HEK293 (cell line): ENCODE data around the gene HAUS6.

ENCODE experiments used
- CTCF ChIA-PET: fragments of 350-600 bp; formaldehyde crosslinking; extraction: SDS; loops from one replicate; lab custom pipeline; 2021; ENCODE audit warnings: antibody characterized with exemption; lab: Yijun Ruan, JAX
- POLR2A ChIA-PET: fragments of 300-600 bp; formaldehyde crosslinking; extraction: SDS; loops from one replicate; lab custom pipeline; 2020; ENCODE audit warnings: antibody characterized with exemption, inconsistent platforms; lab: Yijun Ruan, JAX
- H3K27ac ChIP-seq: fragments of 200-500 bp; sonication (Bioruptor generic); 2 replicates; pipeline ENCODE4 v1.5.1; 2014; ENCODE audit warnings: low read depth, low read length, control low read depth, inconsistent platforms; ENCODE audit errors: extremely low read depth
- H3K36me3 ChIP-seq, 2 experiments: fragments of 200-500 bp in 1 of 2; sonication (Bioruptor generic) in 1 of 2; 1 replicate in 1 of 2; 2 replicates in 1 of 2; pipeline ENCODE4 v1.5.1; 2014 to 2017; ENCODE audit warnings: inconsistent platforms in 2 of 2, low read length in 2 of 2; ENCODE audit not compliant: control insufficient read depth in 2 of 2, insufficient read depth in 1 of 2
- H3K4me1 ChIP-seq: fragments of 200-500 bp; sonication (Bioruptor generic); 2 replicates; pipeline ENCODE4 v1.5.1; 2014; ENCODE audit warnings: mild to moderate bottlenecking, low read length, inconsistent platforms; ENCODE audit not compliant: control insufficient read depth, insufficient read depth
- H3K4me3 ChIP-seq: 2 replicates; pipeline ENCODE4 v1.5.1; 2011; ENCODE audit warnings: low read depth, mild to moderate bottlenecking, control low read depth, low read length, moderate library complexity
- H3K9me3 ChIP-seq: fragments of 200-500 bp; sonication (Bioruptor generic); 2 replicates; pipeline ENCODE4 v1.5.1; 2014; ENCODE audit warnings: low read depth, low read length, inconsistent platforms; ENCODE audit not compliant: control insufficient read depth, insufficient read depth
- GLI4 ChIP-seq: fragments of 450-650 bp; formaldehyde crosslinking; IDR thresholded peaks from 2 replicates; pipeline ENCODE4 v1.5.1; 2016; ENCODE audit warnings: missing biosample characterization, missing genetic modification characterization
- MYNN ChIP-seq: fragments of 450-650 bp; formaldehyde crosslinking; IDR thresholded peaks from 2 replicates; pipeline ENCODE4 v1.5.1; 2016; ENCODE audit warnings: missing biosample characterization, missing genetic modification characterization, borderline replicate concordance
- OSR2 ChIP-seq: fragments of 450-650 bp; formaldehyde crosslinking; IDR thresholded peaks from 2 replicates; pipeline ENCODE4 v1.5.1; 2016; ENCODE audit warnings: missing biosample characterization, missing genetic modification characterization
- PBX3 ChIP-seq: sonication (generic); formaldehyde crosslinking; IDR thresholded peaks from 2 replicates; pipeline ENCODE4 v1.8.1; 2022; ENCODE audit warnings: mild to moderate bottlenecking, moderate library complexity, missing genetic modification reagents
- ZBTB1 ChIP-seq: fragments of 450-650 bp; formaldehyde crosslinking; IDR thresholded peaks from 2 replicates; pipeline ENCODE4 v1.5.1; 2016; ENCODE audit warnings: missing biosample characterization, missing genetic modification characterization
- ZBTB20 ChIP-seq: fragments of 450-650 bp; formaldehyde crosslinking; IDR thresholded peaks from 2 replicates; pipeline ENCODE4 v1.5.1; 2016; ENCODE audit warnings: missing biosample characterization, missing genetic modification characterization
- ZBTB21 ChIP-seq: fragments of 450-650 bp; formaldehyde crosslinking; IDR thresholded peaks from 2 replicates; pipeline ENCODE4 v1.5.1; 2017; ENCODE audit warnings: missing biosample characterization, missing genetic modification characterization
- ZBTB26 ChIP-seq: fragments of 450-650 bp; formaldehyde crosslinking; optimal IDR thresholded peaks from 2 replicates; pipeline ENCODE3; 2016; ENCODE audit warnings: missing biosample characterization, mild to moderate bottlenecking, missing genetic modification characterization
- ZNF132 ChIP-seq: fragments of 450-650 bp; formaldehyde crosslinking; IDR thresholded peaks from 2 replicates; pipeline ENCODE4 v1.5.1; 2017; ENCODE audit warnings: missing biosample characterization, missing genetic modification characterization, borderline replicate concordance
- ZNF16 ChIP-seq: fragments of 450-650 bp; formaldehyde crosslinking; IDR thresholded peaks from 2 replicates; pipeline ENCODE4 v1.5.1; 2016; ENCODE audit warnings: low read depth, missing biosample characterization, missing genetic modification characterization
- ZNF239 ChIP-seq: fragments of 450-650 bp; formaldehyde crosslinking; IDR thresholded peaks from 2 replicates; pipeline ENCODE4 v1.5.1; 2016; ENCODE audit warnings: missing biosample characterization, missing genetic modification characterization
- ZNF292 ChIP-seq: fragments of 450-650 bp; formaldehyde crosslinking; IDR thresholded peaks from 2 replicates; pipeline ENCODE4 v1.5.1; 2016; ENCODE audit warnings: low read depth, missing biosample characterization, missing genetic modification characterization, borderline replicate concordance
- ZNF37A ChIP-seq: fragments of 450-650 bp; IDR thresholded peaks from 2 replicates; pipeline ENCODE4 v1.5.1; 2018; ENCODE audit warnings: missing biosample characterization, missing genetic modification characterization
- ZNF398 ChIP-seq: fragments of 450-650 bp; formaldehyde crosslinking; IDR thresholded peaks from 2 replicates; pipeline ENCODE4 v1.5.1; 2017; ENCODE audit warnings: missing biosample characterization, missing genetic modification characterization
- ZNF521 ChIP-seq: fragments of 450-650 bp; formaldehyde crosslinking; IDR thresholded peaks from 2 replicates; pipeline ENCODE4 v1.5.1; 2017; ENCODE audit warnings: missing biosample characterization, mild to moderate bottlenecking, missing genetic modification characterization
- ZNF530 ChIP-seq: fragments of 450-650 bp; formaldehyde crosslinking; IDR thresholded peaks from 2 replicates; pipeline ENCODE4 v1.5.1; 2016; ENCODE audit warnings: low read depth, missing biosample characterization, missing genetic modification characterization
- ZNF561 ChIP-seq: fragments of 450-650 bp; IDR thresholded peaks from 2 replicates; pipeline ENCODE4 v1.5.1; 2018; ENCODE audit warnings: missing biosample characterization, missing genetic modification characterization, borderline replicate concordance
- ZNF626 ChIP-seq: fragments of 450-650 bp; sonication (Bioruptor Pico); formaldehyde crosslinking; IDR thresholded peaks from 2 replicates; pipeline ENCODE4 v1.5.1; 2018; ENCODE audit warnings: missing biosample characterization, missing genetic modification characterization, inconsistent platforms
- ZNF837 ChIP-seq: fragments of 450-650 bp; formaldehyde crosslinking; IDR thresholded peaks from 2 replicates; pipeline ENCODE4 v1.5.1; 2016; ENCODE audit warnings: missing biosample characterization, missing genetic modification characterization
- TF ChIP-seq, protein P1 (sequence below): fragments of 450-650 bp; formaldehyde crosslinking; conservative IDR thresholded peaks from 2 replicates; pipeline ENCODE4 v1.5.1; 2016; ENCODE audit warnings: low read depth, missing biosample characterization, missing genetic modification characterization
- TF ChIP-seq, protein P2 (sequence below): fragments of 450-650 bp; formaldehyde crosslinking; IDR thresholded peaks from 2 replicates; pipeline ENCODE4 v1.5.1; 2016; ENCODE audit warnings: missing biosample characterization, missing genetic modification characterization, borderline replicate concordance

The HAUS6 gene

GRCh38 chr9:19136129-19136528 lies 33.4 kb upstream of the HAUS6 start (continued):
- TF ChIP-seq, protein P1, sequence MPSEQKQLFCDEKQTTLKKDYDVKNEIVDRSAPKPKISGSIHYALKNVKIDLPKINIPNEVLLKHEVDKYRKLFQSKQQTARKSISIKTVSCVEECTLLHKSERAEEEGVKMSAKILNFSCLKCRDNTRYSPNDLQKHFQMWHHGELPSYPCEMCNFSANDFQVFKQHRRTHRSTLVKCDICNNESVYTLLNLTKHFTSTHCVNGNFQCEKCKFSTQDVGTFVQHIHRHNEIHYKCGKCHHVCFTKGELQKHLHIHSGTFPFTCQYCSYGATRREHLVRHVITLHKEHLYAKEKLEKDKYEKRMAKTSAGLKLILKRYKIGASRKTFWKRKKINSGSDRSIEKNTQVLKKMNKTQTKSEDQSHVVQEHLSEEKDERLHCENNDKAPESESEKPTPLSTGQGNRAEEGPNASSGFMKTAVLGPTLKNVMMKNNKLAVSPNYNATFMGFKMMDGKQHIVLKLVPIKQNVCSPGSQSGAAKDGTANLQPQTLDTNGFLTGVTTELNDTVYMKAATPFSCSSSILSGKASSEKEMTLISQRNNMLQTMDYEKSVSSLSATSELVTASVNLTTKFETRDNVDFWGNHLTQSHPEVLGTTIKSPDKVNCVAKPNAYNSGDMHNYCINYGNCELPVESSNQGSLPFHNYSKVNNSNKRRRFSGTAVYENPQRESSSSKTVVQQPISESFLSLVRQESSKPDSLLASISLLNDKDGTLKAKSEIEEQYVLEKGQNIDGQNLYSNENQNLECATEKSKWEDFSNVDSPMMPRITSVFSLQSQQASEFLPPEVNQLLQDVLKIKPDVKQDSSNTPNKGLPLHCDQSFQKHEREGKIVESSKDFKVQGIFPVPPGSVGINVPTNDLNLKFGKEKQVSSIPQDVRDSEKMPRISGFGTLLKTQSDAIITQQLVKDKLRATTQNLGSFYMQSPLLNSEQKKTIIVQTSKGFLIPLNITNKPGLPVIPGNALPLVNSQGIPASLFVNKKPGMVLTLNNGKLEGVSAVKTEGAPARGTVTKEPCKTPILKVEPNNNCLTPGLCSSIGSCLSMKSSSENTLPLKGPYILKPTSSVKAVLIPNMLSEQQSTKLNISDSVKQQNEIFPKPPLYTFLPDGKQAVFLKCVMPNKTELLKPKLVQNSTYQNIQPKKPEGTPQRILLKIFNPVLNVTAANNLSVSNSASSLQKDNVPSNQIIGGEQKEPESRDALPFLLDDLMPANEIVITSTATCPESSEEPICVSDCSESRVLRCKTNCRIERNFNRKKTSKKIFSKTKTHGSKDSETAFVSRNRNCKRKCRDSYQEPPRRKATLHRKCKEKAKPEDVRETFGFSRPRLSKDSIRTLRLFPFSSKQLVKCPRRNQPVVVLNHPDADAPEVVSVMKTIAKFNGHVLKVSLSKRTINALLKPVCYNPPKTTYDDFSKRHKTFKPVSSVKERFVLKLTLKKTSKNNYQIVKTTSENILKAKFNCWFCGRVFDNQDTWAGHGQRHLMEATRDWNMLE (tag by site-specific recombination): no peak
- TF ChIP-seq ZBTB20: no peak
- TF ChIP-seq, protein P2, sequence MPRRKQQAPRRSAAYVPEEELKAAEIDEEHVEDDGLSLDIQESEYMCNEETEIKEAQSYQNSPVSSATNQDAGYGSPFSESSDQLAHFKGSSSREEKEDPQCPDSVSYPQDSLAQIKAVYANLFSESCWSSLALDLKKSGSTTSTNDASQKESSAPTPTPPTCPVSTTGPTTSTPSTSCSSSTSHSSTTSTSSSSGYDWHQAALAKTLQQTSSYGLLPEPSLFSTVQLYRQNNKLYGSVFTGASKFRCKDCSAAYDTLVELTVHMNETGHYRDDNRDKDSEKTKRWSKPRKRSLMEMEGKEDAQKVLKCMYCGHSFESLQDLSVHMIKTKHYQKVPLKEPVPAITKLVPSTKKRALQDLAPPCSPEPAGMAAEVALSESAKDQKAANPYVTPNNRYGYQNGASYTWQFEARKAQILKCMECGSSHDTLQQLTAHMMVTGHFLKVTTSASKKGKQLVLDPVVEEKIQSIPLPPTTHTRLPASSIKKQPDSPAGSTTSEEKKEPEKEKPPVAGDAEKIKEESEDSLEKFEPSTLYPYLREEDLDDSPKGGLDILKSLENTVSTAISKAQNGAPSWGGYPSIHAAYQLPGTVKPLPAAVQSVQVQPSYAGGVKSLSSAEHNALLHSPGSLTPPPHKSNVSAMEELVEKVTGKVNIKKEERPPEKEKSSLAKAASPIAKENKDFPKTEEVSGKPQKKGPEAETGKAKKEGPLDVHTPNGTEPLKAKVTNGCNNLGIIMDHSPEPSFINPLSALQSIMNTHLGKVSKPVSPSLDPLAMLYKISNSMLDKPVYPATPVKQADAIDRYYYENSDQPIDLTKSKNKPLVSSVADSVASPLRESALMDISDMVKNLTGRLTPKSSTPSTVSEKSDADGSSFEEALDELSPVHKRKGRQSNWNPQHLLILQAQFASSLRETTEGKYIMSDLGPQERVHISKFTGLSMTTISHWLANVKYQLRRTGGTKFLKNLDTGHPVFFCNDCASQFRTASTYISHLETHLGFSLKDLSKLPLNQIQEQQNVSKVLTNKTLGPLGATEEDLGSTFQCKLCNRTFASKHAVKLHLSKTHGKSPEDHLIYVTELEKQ (tag by site-specific recombination): no peak
- TF ChIP-seq ZNF239 (tag by site-specific recombination): no peak
- no peak for TF ChIP-seq ZNF37A (tag by site-specific recombination)

DNA sequence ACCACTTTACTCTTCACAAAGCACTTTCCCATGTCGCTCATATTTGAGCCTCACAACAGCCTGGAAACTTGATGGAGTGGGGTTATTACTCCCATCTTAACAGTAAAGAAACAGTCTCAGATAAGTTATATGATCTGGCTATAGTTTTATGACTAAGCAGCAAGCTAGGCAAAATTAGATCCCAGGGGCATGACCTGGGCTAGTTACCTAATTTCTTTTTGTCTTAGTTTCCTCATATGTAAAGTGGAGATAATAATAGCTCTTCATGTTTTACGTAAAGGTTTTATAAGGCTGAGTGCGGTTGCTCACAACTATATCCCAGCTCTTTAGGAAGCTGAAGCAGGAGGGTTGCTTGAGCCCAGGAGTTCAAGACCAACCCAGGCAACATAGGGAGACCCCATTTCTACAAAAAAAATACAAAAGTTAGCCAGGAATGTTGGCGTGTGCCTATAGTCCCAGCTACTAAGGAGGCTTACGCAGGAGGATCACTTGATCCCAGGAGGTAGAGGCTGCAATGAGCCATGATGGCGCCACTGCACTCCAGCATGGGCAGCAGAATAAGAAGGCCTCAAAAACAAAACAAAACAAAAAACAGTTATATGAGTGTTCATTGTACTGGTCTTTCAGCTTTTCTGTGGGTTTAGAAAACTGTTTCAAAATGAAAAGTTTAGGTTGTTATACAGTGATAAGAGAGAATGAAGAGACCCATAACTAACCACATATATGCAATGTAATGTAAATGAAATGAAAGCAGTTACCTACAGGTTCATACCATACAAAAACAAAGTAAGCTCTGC lies 31.0 kb upstream of the HAUS6 start:
- H3K4me1 ChIP-seq: peaks cover 3% of the 10 kb centered on the region; the same call in 1 of the 2 replicates
- H3K27ac ChIP-seq: no peak overlapping the region
- ChIA-PET POLR2A (no interaction called here), CTCF (interaction anchor here (0.6 to 1.0 kb wide), 4 partner anchors 7 to 47 kb away, joined by 3 to 5 read pairs (median 3); no protein-coding TSS in a partner anchor)
- no peaks in the 10 kb centered on the region for H3K9me3 ChIP-seq
- no peaks in the 10 kb centered on the region for H3K36me3 ChIP-seq
- no peak overlapping the region for H3K4me3 ChIP-seq
- TF ChIP-seq PBX3 (CRISPR knock-in tag) (no peak), ZBTB1 (tag by site-specific recombination) (no peak), OSR2 (tag by site-specific recombination) (no peak), ZNF530 (tag by site-specific recombination) (no peak), ZNF626 (no peak), ZNF132 (no peak), ZNF837 (tag by site-specific recombination) (no peak), ZBTB26 (tag by site-specific recombination) (no peak), ZNF292 (no peak), ZBTB21 (tag by site-specific recombination) (no peak), ZNF398 (tag by site-specific recombination) (no peak), MYNN (tag by site-specific recombination) (no peak), GLI4 (no peak), ZNF16 (tag by site-specific recombination) (no peak), ZNF521 (tag by site-specific recombination) (no peak), ZNF561 (tag by site-specific recombination) (no peak)
